Midbrain (tissue), 1 donor: ENCODE results near the gene ZNF526.
"Not testable (repeated sequence)": the region's sequence is repeated elsewhere in the genome, so short reads cannot be mapped to it uniquely, and the experiment has no call there.

ENCODE experiments used
- DNase-seq: peaks from one replicate; lab custom pipeline; 2025; lab: John Stamatoyannopoulos, UW

ZNF526 gene

GRCh38 chr19:42246922-42247639 lies 27.0 kb downstream of the ZNF526 start:
- DNase-seq, result no peak

- DNase-seq, result no peak
These were observed 27.6 kb downstream of the ZNF526 start for GRCh38 chr19:42247640-42248199.

DNA sequence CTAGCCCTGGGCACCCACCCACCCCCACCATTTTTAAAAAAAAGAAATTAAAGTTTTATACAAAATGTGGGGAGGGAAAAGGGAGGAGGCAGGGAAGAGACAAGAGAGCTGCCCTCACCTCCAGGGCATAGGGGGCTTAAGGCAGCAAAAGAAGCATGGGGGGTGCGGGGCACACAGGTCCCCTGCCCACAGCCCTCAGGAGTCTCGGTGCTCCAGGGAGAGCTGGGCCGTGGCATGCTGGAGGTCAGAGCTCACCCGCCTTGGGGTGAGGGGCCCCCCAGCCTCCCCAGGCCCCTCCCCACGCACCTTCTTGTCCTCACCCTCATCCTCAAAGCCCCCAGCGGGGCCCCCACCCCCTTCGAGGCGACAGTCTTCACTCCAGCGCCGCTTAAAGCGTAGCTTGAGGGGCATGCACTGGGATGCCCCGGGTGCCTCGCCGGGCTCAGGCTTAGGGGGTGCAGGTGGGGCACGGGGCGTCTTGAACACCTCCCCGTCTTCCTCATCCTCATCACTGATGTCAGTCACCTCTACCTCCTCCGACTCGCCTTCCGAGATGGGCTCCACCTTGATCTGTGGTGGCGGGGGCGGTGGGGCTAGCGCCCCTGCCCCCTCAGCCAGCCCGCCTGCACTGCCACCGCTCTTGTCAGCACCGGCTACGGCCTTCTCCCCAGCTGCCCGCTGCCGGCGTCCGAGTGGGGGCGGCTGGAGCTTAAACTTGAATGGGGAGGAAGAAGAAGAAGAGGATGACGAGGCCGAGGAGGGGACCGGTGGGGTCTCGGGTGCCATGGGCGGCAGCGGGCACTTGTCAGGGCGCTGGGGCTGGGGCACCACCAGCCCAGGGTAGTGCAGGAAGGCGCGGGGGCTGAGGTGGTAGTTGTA lies 28.4 kb downstream of the ZNF526 start:
- DNase-seq, result no peak

DNA sequence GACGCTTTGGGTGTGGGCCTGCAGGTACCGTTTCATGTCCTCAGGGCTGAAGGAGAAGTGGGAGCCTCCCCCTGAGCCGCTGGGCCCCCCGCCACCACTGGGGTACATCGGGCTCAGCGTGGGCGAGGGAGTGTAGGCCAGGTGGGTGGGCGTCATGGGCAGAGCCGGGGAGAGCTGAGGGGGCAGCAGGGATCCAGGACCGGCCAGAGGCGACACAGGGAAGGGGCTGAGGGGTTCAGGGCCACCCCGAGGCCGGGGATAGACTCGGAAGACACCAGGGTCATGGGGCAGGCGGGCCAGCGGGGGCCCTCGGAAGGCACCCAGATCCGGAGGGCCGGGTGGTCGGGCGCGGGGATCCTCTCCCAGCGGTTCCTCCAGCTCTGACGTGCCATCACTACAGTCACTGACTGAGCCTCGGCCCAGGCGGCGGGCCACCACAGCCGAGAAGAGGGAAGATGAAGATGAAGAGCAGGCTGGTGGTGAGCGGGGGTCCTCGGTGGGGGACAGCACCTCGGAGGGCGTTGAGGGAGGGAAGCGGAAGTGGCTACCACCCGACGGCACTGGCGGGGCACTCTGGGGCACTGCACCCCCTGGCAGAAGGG lies 29.1 kb downstream of the ZNF526 start:
- no peak for DNase-seq

- DNase-seq, result no peak
These were observed 29.7 kb downstream of the ZNF526 start for GRCh38 chr19:42249769-42250168.

DNA sequence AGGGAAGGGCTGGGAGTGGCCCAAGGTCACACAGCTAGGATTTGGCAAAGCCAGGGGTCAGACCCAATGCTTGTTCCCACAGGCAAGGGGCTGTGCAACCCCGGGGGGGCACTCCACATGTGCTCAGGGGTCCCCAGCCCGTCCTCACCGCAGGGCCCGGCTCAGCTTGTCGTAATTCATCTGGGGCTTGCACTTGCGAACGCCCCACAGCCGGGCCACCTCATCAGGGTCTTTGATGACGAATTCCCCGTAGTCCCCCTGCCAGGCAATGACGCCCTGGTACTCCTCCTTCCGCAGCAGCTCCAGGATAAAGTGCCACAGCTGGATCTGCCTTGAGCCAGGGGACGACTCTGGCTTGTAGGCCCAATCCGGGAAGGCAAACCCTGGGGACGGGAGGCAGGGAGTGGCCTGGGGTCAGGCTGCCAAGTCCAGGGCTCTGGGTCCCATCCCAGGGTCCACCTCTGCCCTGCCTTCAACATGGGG lies 30.1 kb downstream of the ZNF526 start:
- DNase-seq, result no peak

DNA sequence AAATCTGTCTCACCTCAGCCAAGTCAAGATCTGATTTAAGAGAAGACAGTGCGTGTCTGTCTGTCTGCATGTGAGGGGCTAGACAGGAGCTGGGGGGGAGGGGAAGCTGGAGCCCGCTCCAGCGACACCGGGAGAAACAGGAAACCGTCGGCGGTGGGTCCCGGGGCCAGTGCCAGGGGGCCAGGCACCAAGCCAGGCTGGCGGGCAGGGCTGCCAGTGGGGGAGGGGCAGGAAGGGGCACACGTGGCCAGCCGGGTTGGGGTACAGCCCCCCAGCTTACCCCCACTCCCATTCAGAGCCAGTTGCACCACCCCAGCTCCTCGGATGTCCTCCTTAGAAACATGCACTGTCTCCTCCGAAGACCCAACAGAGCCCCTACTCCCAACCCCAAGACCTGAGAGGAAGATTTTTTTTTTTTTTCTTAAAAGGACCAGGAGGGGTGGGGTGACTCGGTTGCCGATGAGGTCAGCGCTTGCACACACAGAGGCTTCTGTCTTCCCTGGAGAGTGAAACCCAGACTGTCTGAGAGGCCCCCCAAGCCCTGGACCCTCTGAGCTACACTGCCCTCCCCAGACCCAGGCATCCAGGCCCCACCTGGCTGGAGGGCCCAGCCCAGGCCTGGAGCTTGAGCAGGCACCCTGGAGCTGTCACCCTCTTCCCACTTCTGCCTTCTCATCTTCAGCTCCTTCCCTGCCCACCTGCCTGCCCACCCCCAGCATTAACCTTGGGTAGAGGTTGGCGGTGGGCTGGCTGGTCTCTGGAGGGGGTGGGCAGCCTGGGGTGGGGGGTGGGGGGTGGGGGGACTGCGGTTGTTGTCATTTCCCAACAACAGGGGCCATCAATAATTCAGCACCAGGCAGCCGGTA lies 30.8 kb downstream of the ZNF526 start:
- peak; percentile 56 for DNase-seq

DNA sequence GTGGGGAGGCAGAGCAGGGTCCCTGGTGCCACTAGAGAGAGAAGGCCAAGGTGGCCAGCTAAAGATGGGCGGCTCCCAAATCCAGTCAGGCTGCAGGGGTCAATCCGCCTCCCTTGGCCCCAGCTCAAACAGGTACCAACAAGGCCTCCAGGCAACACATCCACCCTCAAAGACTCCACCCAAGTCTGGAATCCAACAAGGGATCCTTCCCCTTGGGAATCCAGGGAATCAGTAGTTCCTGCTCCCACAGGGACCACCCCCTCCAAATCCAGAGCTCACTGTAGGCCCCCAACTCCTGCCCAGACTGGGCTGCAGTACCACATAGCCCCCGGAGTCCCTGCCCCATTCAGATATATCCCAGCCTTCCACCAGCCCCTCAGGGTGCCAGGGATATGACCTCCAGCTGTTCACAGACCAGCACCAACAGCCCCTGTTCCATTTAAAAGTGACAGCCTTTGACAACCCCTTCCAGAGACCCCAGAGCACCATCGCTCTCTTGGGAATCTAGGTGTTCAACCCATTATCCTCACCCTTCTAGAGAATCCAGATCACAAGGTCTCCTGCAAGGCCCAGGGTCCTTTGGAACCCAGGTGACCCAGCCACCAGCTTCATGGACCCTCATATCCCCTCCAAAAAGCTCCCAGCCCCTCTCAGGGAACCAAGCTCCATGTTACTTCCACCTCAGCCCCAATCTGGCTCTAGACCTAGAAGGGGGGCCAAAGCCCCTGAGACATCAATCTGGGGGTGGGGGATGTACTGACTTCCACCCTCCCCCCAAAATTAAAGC lies 31.7 kb downstream of the ZNF526 start:
- no peak for DNase-seq

DNA sequence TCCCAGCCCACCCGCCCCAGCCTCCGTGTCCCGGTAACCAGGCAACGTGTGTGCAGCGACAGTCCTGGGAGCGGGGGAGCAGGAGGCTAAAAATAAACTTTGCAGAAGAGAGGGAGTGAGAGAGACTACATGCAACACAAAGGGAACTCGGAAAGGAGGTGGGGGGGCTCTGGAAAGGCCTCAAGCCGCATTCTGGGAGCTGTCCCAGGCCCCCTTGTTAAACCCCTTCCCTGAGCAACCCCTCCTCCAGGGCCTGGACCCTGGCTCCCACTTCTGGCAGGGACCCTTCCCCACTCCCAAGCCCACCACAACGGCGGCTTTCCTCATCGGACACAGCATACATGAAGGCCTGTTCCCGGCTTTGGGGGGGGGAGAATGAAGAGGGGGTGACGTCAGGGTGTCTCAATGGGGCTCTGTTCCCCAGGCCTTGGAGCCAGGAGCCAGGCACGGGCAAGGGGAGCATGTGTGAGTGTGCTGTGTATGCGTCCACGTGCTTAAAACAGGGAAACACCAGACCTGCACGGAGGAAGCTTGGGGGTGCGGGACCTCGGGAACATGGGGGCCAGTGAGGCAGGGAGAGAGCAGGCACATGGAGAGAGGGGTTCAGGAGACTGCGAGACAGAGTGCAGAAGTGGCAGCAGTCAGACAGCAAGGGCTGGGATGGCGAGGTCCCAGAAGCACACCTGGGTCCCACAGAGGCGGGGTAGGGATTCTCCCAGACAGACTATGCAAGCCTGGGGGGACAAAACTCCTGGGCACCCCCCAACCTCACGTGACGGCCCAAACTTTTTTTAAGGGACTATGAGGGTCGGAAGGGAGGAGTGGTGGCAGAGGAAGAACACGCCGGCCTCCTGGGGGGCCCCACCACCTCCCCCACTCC lies 32.5 kb downstream of the ZNF526 start:
- peak; percentile 89 for DNase-seq

GRCh38 chr19:42253245-42254088 lies 33.4 kb downstream of the ZNF526 start:
- peak; percentile 38 for DNase-seq

DNA sequence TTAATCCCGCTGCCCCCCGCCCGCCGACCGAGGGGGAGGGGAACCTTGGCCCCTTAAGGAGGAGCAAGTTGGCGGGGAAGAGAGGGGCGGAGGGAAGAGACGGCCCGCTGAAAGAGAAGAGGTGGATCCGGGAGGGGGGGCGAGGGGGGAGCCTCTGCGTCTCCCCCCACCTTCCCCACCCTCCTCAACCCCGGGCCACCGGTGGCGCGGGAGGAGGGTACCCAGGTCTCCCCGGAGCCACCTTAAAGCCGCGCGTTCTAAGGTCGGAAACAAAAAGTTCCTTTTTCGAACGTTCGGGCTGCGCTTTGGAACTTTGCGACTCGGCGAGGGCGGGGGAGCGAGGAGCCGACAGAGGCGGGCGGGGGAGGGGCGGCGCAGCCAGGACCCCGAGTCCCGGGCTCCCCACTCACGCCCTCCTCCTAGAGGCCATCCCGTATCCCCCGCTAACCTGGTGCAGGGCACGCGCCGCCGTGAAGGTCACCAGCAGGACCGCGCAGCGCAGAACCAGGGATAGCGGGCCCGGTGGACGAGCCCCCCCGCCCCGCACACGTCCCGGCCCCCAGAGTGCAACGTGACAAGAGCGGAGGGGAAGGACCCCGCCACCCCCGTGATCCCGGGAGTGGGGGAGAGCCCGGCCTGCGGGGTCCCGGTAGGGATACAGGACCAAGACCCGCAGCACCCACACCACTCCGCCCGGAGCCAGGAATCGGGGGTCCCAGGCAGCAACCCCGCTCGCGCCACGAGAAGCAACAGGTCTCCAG lies 34.2 kb downstream of the ZNF526 start:
- DNase-seq, result peak; percentile 87

DNA sequence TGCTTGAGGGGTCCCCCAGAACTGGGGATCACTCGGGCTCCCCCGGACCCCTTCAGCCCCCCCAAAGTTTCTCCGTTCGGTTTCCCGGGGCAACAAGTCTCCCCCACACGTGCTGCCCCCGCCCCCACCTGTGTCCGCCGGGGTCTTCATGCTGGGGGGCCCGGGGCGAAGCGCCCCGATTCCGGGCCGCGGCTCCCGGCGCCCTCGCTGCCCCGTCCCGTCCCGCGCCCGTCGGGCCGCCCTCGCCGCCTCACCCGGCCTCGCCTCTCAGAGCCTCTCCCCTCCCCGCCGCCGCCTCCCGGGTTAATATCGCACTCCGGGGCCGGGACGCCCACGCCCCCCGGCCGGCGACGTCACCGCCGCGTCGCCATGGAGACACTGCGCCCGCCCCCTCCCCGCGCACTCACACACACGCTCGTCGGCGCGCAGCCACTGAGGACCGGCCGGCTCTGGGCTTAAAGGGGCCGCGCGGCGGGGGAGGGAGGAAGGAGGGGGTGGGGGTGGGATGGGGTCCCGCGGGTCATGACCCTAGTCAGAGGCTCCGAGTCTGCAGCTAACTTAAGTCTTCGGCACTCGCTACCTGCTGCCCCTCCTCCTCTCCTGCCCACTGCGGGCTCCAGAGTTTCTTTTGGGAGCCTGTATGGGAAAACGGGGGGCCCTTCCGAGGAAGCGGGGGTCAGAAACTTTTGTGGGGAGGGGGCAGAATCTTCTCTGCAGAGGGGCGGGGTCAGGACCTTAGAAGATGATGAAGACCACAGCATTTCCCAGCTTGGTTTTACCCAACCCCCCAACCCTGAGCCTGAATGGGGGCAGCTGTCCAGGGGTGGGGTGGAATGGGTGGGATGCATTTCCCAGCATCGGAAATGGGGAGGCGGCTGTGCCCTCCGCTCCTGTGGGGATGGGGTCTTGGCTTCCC lies 35.0 kb downstream of the ZNF526 start, which contains the start of gene ERF:
Gene ERF, minus strand, starts transcription at position 279 of the 916 bp plus-strand sequence. Its CDS starts 129 bp downstream, at position 150.
- peak; percentile 93 for DNase-seq

- peak; percentile 56 for DNase-seq
These were observed 35.9 kb downstream of the ZNF526 start for GRCh38 chr19:42255766-42256745.

- DNase-seq, result not testable (repeated sequence)
These were observed 37.7 kb downstream of the ZNF526 start for GRCh38 chr19:42257842-42258241.

DNA sequence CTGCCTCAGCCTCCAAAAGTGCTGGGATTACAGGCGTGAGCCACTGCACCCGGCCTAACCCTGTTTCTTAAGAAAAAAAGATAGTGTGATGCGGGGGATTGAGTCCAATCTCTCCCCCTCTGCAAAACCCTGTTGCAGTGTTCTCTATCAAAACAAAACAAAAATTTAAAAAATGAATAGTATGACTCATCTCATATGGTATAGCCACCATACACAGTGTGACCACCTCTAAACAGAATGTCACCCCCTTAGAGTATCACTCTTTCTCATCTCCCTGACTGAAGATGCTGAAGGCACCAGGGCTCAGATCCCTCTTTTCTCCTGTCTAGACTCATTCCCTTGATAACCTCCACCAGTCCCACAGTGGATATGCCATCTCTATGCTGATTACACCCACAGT lies 41.7 kb downstream of the ZNF526 start:
- no peak for DNase-seq
